Keratinocyte (primary cell): ENCODE measurements around the gene PRR18.

ENCODE experiments used
- CTCF ChIP-seq, 3 experiments: IDR thresholded peaks in 1 of 3; conservative IDR thresholded peaks in 1 of 3; optimal IDR thresholded peaks in 1 of 3; 2 replicates in 2 of 3; 3 replicates in 1 of 3; pipeline versions ENCODE3 to v1.5.1; 2011; ENCODE audit warnings: low read length in 3 of 3, mild to moderate bottlenecking in 3 of 3, moderate library complexity in 2 of 3, control low read depth in 1 of 3, inconsistent platforms in 1 of 3; ENCODE audit not compliant: insufficient read depth in 2 of 3; ENCODE audit errors: extremely low read depth in 1 of 3
- EZH2 ChIP-seq: IDR thresholded peaks from one replicate; pipeline ENCODE4 v1.6.1; 2012; ENCODE audit warnings: inconsistent platforms, mild to moderate bottlenecking, low read length, moderate library complexity

DNA sequence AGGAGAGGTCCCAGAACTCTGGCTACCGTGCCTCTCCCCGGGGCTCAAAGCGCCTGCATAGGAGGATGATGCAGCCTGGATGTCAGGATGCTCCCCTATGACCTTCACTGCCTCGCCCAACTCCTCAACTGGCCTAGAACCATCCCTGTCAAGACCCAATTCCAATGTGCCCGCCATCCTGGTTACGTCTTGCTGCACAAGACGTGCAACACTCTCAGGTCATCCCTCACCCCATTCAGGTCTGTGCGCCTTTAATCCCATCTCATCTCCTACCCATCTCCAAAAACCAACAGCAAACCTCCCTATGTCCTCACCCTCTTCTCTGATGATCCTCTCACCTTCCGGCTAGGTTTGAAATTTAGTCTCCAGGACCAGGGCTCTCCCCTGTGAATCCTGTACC lies 30.7 kb upstream of the PRR18 start:
- TF ChIP-seq CTCF (optimal IDR thresholded peaks at IDR 0.05 in 1 of 3, IDR thresholded peaks at IDR 0.05 in 1 of 3, conservative IDR thresholded peaks at IDR 0.05 in 1 of 3; ENCODE audit: extremely low read depth in 1 of 3, insufficient read depth in 2 of 3, low read length in 3 of 3) (no peak), EZH2 (no peak)
